ENCODE results near the gene MAP2K7. TPM values are rescaled to one million over a fixed set of nuclear protein-coding genes. Genes with fewer than 3 reads are reported as not detected.

MAP2K7 gene
- total and polyA plus RNA-seq, 8 donors, result 25.7 to 33.1 (median 30.6) TPM

- ATAC-seq, result no peak
- peak in 1 of 4 donors; percentile 81 for DNase-seq
- Histone ChIP-seq H3K4me1 (peaks cover 19 to 54% of the 10 kb centered on the region in 2 donors), H3K9me3 (no peaks in the 10 kb centered on the region), H3K4me3 (no peak overlapping the region), H3K27me3 (peaks cover 6 to 26% of the 10 kb centered on the region in 2 donors), H3K27ac (no peak overlapping the region), H3K36me3 (peaks cover 0 to 30% of the 10 kb centered on the region in 2 donors)
- no peak for TF ChIP-seq CTCF (IDR thresholded peaks at IDR 0.05)
- intact Hi-C loops (cut with DNase I), result no loop called here
These were observed 19.9 kb downstream of the MAP2K7 start for GRCh38 chr19:7923295-7924191.

- intact Hi-C loops (cut with DNase I), result no loop called here
These were observed 20.6 kb downstream of the MAP2K7 start for GRCh38 chr19:7924241-7924640.

DNA sequence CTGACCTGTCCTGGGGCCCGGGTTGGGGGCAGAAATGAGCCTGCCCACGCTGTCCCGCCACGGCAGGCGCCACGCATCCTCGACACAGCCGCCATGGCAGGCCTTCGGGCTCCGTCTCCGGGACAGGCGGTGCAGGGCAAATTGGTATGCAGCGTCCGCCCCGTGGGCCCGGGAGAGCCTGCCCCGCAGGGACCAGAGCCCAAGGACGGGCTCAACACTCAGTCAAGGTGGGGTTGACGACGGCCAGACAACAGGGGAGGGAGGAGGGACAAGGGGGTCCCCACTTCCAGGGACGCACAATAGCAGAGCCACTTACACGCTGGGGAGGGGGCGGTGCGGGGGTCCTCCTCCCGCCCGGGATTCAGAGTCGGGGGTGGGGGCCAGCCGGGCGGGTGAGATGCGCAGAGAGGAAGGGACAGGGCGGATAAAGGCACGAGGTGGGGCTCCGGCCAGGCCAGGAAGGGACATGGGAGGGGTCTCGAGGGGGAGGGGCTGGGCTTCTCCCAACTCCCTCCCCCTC lies 21.0 kb downstream of the MAP2K7 start:
- no peak overlapping the region for H3K27ac ChIP-seq
- peak in 1 of 4 donors; percentile 77 for DNase-seq
- peaks cover 0 to 15% of the 10 kb centered on the region in 2 donors for H3K27me3 ChIP-seq
- peak overlapping the region in 1 of 2 donors; percentile 42 for H3K4me3 ChIP-seq
- ATAC-seq, result no peak
- peaks cover 16 to 43% of the 10 kb centered on the region in 2 donors for H3K4me1 ChIP-seq
- intact Hi-C loops (cut with DNase I), result no loop called here
- H3K9me3 ChIP-seq, result no peaks in the 10 kb centered on the region
- H3K36me3 ChIP-seq, result peaks cover 0 to 32% of the 10 kb centered on the region in 2 donors
- no peak for TF ChIP-seq CTCF (IDR thresholded peaks at IDR 0.05)

More at GRCh38 chr19:7924241-7924640, 20.6 kb downstream of the MAP2K7 start:
- ATAC-seq (no peak), DNase-seq (no peak)
- Histone ChIP-seq H3K4me1 (peaks cover 19 to 47% of the 10 kb centered on the region in 2 donors), H3K4me3 (no peak overlapping the region), H3K27me3 (peaks cover 0 to 19% of the 10 kb centered on the region in 2 donors), H3K9me3 (no peaks in the 10 kb centered on the region), H3K36me3 (peaks cover 0 to 30% of the 10 kb centered on the region in 2 donors), H3K27ac (no peak overlapping the region)
- no peak for TF ChIP-seq CTCF (IDR thresholded peaks at IDR 0.05)

- H3K4me1 ChIP-seq, result peaks cover 13 to 37% of the 10 kb centered on the region in 2 donors
These were observed 21.6 kb downstream of the MAP2K7 start for GRCh38 chr19:7925171-7925851.

More at GRCh38 chr19:7925171-7925851, 21.6 kb downstream of the MAP2K7 start:
- no peak overlapping the region for H3K27ac ChIP-seq
- peaks cover 0 to 15% of the 10 kb centered on the region in 2 donors for H3K27me3 ChIP-seq
- peak overlapping the region; percentile 19 to 42 for H3K4me3 ChIP-seq
- H3K9me3 ChIP-seq, result no peaks in the 10 kb centered on the region
- DNase-seq (peak in 2 of 4 donors; percentile 83 to 90), ATAC-seq (no peak)
- TF ChIP-seq CTCF (IDR thresholded peaks at IDR 0.05), result peak; percentile 77 to 83
- H3K36me3 ChIP-seq, result peaks cover 0 to 38% of the 10 kb centered on the region in 2 donors
- intact Hi-C loops (cut with DNase I), result no loop called here

All from left lung (tissue), 10 donors.